Activated naive CD8-positive, alpha-beta T cell treated with anti-CD3 and anti-CD28 coated beads, Interleukin-2, amount 50 U/mL, for 16 hours (primary cell): ENCODE data around the gene SP3.
"Not testable (repeated sequence)": the region's sequence is repeated elsewhere in the genome, so short reads cannot be mapped to it uniquely, and the experiment has no call there.

ENCODE experiments used
- DNase-seq: peaks from one replicate; pipeline ENCODE4 v3.0.0-alpha.2; 2020; ENCODE audit warnings: low read depth, low spot score

SP3 gene

DNA sequence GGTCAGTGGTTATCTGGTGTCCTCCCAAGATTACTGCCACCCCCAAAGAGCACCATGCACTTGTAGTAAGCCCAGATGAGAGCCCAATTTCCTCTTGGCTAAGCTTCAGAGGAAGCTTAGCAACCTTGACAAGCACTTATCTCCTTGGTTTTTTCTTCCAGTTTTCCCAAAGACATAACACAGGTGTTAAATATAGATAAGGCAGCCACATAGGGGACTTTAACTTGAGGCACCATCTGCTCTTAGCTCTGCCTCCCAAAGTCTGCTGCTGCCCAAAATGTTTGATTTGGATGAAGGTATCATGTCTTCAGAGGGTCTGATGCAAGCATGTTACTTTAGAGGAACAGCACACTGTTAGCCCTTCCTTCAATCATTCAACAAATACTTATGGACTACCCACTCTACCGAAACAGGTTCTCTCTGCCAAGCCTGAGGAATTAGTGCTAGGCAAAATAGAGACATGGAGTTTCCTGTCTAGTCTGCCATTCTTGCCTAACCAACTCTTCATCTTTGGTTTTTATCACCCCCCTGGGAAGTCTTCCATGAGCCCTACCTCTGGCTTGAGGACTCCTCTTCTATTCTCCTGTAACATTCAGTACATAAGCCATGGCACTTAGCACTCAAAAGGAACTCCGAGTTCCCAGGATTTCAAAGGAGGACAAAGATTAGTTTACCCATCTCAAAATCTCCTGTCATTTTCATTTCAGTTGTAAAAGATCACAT is 73.7 kb downstream of the SP3 start:
- no peak for DNase-seq

- not testable (repeated sequence) for DNase-seq
Observed at GRCh38 chr2:173889464-173889863, 75.7 kb downstream of the SP3 start.

DNA sequence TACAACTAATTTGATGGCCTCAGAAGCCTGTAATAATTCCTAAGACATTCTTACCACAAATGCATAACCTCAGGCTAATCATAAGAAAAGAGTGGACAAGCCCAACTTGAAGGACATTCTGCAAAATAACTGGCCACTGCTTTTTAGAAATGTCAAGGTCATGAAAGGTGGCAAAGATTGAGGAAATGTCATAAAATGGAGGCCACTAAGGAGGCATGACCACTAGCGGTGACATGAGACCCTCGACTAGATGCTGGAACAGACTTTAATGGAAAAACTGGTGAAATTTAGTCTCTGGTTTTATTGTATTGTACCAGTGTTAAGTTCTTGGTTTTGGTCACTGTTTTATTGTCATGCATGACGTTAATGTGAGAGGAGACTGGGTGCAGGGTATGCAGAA is 78.6 kb downstream of the SP3 start:
- no peak for DNase-seq

DNA sequence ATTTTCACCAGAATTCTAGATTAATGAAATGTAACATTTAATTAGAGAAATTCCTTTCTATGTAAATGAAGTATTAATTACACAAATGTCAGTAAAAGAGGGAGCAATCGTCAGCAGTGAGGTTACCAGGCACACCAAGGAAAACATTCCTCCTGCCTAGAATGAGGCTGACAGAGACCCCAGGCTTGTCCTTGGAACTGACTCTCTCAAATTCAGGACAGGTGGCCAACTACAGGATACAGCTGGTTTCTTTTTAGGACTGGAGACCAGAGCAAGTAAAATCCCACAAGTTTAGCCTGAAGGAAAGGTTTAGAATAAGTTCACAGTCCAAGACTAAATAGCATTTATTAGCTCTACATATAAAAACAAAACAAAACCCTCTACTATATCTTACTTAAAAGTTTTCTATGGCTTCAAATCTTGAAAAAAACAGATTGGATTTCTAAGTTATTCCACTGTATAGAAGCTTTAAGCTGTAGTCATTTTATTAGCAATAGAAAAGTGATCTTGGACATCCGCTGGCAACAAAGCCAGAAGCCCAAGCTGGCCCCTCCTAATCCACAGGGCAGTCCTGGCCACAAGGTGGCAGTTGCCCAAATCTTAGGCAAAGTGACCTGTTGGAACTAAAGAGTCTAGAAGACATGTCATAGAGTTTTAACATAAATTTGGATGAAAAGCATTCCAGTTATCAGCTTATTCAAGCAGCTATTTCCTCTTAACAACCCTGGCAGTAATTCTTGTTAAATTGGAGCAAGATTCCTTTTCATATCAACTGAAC is 81.0 kb downstream of the SP3 start:
- no peak for DNase-seq

DNA sequence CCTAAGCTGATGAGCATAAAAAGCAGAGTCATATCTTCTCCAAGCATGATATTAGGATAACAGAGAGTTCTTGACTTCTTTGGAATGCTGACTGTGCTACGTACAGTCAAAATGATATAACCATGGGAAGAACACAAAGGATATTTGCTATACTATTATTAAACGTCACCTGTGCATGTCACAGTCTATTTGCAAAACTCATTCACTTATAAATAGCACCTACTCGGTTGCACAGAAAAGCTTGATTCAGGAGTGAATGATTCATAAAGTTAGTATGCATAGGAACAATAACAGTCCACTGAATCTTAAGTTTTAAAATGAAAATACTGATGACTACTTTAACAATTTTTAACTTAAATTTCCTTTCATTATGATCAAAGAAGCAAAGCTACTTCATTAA is 83.3 kb downstream of the SP3 start:
- DNase-seq, result no peak

- DNase-seq, result no peak
Observed at GRCh38 chr2:173881461-173881860, 83.7 kb downstream of the SP3 start.

- no peak for DNase-seq
Observed at GRCh38 chr2:173880561-173880960, 84.6 kb downstream of the SP3 start.

DNA sequence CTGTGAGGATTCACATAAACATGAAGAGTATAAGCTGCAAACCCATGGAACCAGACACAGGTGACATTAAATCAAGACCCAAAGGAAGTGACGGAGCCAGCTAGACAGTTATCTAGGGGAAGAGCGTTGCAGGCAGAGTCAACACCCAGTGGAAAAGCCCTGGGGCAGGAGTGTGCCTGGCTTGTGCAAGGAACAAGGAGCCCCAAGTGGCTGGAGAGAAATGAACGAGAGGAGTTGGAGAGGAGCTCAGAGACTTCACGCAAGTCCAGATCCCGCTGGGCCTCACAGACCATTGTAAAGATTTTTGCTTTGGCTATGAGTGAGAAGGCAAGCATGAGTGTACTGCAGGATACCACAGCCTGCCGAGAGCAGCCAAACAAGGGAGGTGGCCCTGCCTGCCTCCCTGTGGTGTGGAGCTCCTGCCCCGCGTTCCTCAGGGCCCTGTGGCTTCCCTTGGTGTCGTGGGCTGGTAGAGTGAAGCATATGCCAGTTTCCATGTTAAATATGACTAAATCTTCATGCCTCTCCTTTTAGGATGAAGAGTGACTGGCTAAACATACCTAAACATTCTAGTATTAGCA is 88.2 kb downstream of the SP3 start:
- no peak for DNase-seq

GRCh38 chr2:173874894-173875237 is 90.3 kb downstream of the SP3 start:
- DNase-seq, result no peak

- no peak for DNase-seq
Observed at GRCh38 chr2:173874003-173874893, 90.9 kb downstream of the SP3 start.

- DNase-seq, result no peak
Observed at GRCh38 chr2:173872714-173873113, 92.5 kb downstream of the SP3 start.

DNA sequence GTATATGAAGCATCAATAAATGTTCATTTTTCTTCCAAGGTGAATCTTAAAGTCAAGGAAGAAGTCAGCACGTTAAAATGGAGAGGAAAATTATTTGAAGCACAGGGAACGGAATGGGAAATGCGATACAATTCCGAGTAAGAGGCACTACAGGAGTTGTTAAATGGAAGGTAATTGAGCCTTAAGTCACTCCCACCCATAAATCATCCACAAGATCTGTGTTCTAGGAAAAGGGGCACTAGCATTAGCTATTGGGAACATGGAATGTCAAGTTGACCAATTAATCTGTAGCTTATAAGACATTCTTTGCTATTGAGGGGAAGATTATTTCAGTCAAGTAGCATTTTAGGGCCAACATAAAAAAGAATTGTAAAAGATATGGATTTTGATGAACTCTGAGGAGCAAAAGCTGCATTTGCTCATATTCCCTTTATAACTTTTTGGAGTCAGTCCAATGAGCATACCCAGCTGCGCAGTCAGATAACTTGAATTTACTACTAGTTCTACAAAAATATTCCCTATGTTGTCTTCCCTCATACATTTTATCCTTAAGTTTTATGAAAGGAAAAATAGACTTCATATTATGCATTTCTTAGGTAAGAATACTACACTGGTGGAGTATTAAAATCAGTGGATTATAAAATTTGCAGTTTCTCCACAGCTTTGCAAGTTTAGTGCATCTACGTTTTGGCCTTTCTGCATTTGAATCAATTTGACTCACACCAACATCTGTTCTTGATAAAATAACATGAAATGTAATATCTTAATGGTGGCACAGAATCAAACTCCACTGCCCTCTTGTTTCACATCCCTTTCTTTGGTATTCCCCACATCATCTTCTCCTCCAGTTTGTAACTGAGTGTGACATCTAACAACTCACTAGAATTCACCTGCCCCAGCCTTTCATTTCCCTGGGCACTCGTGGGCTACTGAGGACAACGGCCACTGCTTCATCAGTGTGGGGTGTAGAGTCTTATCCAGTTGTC is 95.6 kb downstream of the SP3 start:
- no peak for DNase-seq

GRCh38 chr2:173868406-173868805 is 96.8 kb downstream of the SP3 start:
- DNase-seq, result no peak

DNA sequence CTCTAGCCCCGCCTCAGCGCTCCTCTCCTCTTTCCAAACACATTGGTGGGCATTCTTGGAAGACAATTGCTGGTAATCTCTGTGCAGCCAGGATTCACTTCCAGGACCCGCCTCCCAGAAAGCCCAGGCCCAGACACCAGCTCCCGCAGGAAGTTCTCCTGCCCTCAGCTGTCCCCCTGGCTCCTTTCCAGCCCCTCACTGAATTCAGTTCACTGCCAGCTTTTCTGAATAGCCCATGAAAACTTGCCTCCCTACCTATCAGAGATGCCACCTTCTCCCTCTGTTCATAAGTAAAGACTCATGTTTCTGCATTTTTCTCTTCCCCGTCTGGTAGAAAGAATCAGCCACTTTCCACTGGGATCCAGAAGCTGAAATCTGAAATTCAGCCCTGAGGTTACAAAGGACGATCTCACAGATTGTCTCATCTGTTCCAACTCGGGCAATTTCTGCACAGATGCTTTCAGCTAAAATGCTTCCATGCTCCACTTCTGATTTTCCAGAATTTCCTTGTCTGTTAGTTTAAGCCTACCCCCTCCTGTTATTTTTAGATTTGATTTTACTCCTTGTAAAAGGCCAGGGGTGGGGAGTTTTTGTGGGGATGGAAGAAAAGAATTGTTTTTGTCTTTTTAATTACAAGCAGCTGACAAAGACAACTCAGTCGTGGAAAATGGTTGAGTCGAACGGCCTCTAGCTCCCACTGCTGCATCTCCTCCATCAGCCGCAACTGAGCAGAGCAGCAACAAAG is 98.1 kb downstream of the SP3 start:
- no peak for DNase-seq

- no peak for DNase-seq
Observed at GRCh38 chr2:173865971-173866873, 99.0 kb downstream of the SP3 start.

DNA sequence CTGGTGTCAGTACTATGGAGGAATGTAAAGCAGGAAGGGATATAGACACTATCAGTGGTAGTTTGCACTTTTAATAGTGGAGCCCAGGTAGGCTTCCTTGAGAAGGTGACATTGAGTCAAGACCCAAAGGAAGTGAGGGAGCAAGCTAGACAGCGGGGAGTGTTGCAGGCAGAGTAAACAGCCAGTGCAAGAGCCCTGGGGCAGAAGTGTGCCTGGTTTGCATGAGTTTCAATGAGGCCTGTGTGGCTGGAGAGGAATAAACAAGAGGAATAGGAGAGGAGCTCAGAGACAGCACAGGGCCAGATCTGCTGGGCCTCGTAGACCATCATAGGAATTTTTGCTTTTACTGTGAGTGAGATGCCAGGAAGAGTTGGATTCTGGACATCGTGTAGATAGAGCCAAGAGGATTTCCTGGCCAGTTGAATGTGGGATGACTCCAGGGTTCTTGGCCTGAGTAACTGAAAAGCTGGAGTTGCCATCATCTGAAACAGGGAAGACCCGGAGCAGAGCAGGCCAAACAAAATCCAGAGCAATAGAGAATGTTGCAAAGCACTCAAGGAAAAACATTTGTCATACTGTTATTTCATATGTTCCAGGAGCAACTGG is 102.5 kb downstream of the SP3 start:
- no peak for DNase-seq

DNA sequence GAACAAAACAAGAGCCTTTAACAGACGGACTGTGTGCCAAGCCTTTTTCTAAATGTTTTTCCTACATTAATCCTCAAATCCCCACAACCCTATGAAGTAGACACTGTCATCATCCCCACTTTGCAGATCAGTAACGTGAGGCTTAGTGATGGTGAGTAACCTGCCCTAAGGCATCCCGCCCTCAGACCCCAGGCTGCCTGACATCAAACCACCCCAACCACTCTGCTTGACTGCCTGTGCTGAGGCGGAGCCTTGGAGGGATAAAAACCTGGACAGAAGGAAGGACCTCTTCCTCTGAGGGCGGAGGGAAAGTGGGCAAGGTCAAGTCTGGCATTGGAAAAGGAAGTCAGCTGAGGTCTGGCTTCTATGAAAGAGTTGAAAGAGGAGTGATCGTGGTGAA is 104.6 kb downstream of the SP3 start:
- no peak for DNase-seq

GRCh38 chr2:173860082-173860481 is 105.1 kb downstream of the SP3 start:
- no peak for DNase-seq
